Measurements from ENCODE around the gene PDZK1IP1.

The PDZK1IP1 gene

GRCh38 chr1:47222476-47222875, 32.6 kb upstream of the PDZK1IP1 start:
- TF ChIP-seq, protein P1, sequence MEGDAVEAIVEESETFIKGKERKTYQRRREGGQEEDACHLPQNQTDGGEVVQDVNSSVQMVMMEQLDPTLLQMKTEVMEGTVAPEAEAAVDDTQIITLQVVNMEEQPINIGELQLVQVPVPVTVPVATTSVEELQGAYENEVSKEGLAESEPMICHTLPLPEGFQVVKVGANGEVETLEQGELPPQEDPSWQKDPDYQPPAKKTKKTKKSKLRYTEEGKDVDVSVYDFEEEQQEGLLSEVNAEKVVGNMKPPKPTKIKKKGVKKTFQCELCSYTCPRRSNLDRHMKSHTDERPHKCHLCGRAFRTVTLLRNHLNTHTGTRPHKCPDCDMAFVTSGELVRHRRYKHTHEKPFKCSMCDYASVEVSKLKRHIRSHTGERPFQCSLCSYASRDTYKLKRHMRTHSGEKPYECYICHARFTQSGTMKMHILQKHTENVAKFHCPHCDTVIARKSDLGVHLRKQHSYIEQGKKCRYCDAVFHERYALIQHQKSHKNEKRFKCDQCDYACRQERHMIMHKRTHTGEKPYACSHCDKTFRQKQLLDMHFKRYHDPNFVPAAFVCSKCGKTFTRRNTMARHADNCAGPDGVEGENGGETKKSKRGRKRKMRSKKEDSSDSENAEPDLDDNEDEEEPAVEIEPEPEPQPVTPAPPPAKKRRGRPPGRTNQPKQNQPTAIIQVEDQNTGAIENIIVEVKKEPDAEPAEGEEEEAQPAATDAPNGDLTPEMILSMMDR (IDR thresholded peaks at IDR 0.05), result no peak
- TF ChIP-seq ZFX (IDR thresholded peaks at IDR 0.05; ENCODE audit: borderline replicate concordance), result no peak

DNA sequence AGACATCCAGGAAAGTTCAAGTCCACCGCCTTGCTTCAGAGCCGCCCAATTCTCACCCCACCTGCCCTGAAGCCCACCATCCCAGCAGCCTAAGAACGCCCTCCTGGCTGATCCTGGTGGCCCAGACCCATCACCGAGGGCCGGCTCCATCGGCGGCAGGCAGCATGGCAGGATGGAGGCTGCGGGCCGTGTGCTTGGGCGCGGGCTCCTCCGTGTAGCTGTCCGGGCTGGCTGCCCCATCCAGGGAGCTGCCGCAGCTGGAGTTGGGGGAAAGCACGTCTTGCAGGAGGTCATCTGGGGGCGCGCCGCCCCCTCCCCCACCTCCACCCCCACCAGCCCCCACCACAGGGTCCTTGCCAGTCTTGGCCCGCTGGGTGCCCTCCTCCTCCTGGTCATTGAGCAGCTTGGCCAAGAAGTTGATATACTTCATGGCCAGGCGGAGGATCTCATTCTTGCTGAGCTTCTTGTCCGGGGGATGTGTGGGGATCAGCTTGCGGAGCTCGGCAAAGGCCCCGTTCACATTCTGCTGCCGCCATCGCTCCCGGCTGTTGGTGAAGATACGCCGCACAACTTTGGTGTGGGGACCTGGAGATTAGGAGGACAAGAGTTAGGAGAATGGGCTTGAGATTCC, 29.9 kb upstream of the PDZK1IP1 start:
- H3K27ac ChIP-seq, result no peak overlapping the region
- TF ChIP-seq ZFX (IDR thresholded peaks at IDR 0.05; ENCODE audit: borderline replicate concordance), result no peak
- TF ChIP-seq, protein P1 (IDR thresholded peaks at IDR 0.05), result no peak

More at GRCh38 chr1:47222476-47222875, 32.6 kb upstream of the PDZK1IP1 start:
- no peak overlapping the region for H3K27ac ChIP-seq

DNA sequence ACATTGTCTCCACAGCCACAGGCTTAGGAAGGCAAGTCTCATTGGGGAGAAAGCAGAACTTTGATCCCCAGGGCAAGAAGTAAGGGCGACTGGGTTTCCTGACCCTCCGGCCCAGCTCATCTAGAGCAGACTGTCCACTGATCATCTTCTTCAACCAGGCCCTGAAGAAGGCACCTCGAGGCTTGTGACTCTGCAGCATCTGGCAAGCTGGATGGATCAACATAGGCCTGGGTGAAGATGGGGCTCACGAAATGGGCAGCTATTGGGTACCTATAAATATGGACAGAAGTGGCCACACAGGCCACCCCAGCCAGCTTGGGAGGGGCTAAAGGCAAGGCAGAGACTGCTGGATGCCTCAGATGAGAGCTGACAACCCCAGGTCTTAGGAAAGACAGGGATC, 29.2 kb upstream of the PDZK1IP1 start:
- H3K27ac ChIP-seq, result no peak overlapping the region
- TF ChIP-seq ZFX (IDR thresholded peaks at IDR 0.05; ENCODE audit: borderline replicate concordance), result no peak
- TF ChIP-seq, protein P1 (IDR thresholded peaks at IDR 0.05), result no peak

DNA sequence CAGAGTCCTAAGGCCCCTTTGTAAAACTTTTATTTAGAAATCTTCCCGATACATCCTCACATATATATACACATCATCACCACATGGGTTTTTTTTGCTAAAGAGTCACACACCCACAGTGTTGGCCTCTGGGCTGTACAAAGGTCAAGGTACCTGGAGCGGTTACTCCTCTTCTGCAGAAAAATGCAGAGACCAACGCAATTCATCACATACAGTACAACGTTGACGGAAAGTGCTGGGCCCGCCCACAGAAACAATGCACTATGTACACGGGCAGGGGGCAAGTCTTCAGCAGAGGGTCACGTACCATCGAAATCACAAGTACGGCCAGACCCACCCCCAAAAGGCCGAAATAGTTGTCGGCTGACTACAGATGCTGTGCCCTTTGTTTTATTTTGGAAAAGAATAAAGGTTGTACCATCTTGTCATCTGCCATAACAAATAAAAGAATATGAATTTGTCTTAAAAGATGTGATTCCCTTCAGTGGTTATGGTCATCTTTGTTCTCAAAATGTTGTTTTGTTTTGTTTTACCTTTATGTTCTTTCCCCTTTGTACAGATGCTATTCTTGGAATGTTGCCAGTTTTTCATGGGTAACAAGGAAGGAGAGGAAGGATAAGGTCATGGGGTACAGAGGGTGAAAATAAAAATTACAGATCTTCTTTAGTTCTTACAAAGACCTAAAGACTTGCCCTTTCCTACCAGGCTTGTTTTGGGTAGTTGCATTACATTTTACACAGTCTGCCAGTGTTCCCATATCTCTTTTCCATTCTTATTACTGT, 26.6 kb upstream of the PDZK1IP1 start:
- TF ChIP-seq, protein P1 (IDR thresholded peaks at IDR 0.05), result no peak
- no peak for TF ChIP-seq ZFX (IDR thresholded peaks at IDR 0.05; ENCODE audit: borderline replicate concordance)

DNA sequence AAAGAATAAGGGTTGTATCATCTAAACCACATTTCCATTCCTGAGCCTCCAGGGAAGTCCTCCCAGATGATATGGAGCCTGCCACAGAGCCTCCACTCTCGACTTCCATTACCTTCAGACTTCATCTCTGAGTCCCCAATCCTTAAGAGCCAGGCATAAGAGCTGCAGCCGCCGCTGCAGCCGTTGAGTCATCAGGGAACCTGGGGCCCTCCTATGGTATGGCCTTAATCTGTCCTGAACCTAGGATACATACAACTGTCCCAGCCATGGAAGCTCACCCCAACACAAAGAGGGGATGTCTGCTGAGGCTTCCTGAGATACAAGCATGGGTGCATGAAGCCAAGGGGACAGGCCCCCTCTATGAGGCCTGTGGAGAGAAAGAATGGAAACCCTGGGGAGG, 25.9 kb upstream of the PDZK1IP1 start:
- H3K27ac ChIP-seq, result no peak overlapping the region
- no peak for TF ChIP-seq ZFX (IDR thresholded peaks at IDR 0.05; ENCODE audit: borderline replicate concordance)
- TF ChIP-seq, protein P1 (IDR thresholded peaks at IDR 0.05), result no peak

More for the DNA sequence above, 26.6 kb upstream of the PDZK1IP1 start:
- H3K27ac ChIP-seq, result no peak overlapping the region

DNA sequence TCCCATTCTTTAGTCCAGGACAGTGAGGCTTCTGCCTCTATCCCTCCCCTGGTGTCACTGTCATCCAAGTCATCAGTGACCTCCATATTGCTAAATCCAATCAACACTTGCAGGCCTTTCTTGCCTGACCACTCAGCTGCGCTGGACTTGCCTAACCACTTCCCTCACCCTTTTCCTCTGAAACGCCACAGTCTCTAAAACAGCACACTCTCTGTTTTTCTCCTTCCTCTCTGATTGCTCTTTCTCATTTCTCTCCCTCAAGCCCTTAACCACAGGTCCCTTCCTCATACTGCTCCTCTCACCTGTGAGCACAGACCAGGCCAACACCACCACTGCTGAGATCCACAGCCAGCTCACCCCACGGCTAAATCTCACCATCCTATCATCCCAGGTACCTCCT, 24.7 kb upstream of the PDZK1IP1 start:
- TF ChIP-seq, protein P1 (IDR thresholded peaks at IDR 0.05), result no peak
- TF ChIP-seq ZFX (IDR thresholded peaks at IDR 0.05; ENCODE audit: borderline replicate concordance), result no peak
- no peak overlapping the region for H3K27ac ChIP-seq

Data from 22Rv1 (cell line).